Measurements from ENCODE around the gene OLIG2.

- TF ChIP-seq CBFB (CRISPR knock-in tag; IDR thresholded peaks at IDR 0.05) = no peak
- TF ChIP-seq ZNF883 (CRISPR knock-in tag; IDR thresholded peaks at IDR 0.05; ENCODE audit: not compliant biosample characterization) = no peak
- TF ChIP-seq POLR2A (IDR thresholded peaks at IDR 0.05; ENCODE audit: insufficient read depth in 1 of 2, low read depth in 2 of 2, low read length in 2 of 2) = no peak
- TF ChIP-seq ZNF17 (CRISPR knock-in tag; IDR thresholded peaks at IDR 0.05) = no peak
- no peak for TF ChIP-seq RFX5 (IDR thresholded peaks at IDR 0.05; ENCODE audit: low read depth, low read length)
Observed at GRCh38 chr21:33067457-33067856, 41.7 kb downstream of the OLIG2 start.

All from HepG2 (cell line).